Stomach (tissue), 9 donors: ENCODE results near the gene YARS1. TPM values are rescaled to one million over a fixed set of nuclear protein-coding genes. Genes with fewer than 3 reads are reported as not detected.

Experiments used
- DNase-seq, 2 donors: peaks; one replicate each; pipeline versions ENCODE4 v3.0.0 to v3.0.0-alpha.2; 2013 to 2019
- H3K27ac ChIP-seq, 5 donors: fragments of 200-600 bp in 4 of 5; sonication (generic) in 4 of 5; one replicate each; pipeline ENCODE4 v1.5.1; 2013 to 2019; ENCODE audit warnings: mild to moderate bottlenecking in 1 of 5, moderate library complexity in 1 of 5
- H3K27me3 ChIP-seq, 3 donors: fragments of 200-600 bp; sonication (generic); one replicate each; pipeline ENCODE4 v1.5.1; 2017 to 2019; ENCODE audit warnings: mixed run types in 1 of 3
- H3K36me3 ChIP-seq, 4 donors: fragments of 200-600 bp; sonication (generic); 1 replicate in 3 of 4; 2 replicates in 1 of 4; pipeline ENCODE4 v1.5.1; 2016 to 2019
- H3K4me1 ChIP-seq, 4 donors: fragments of 200-600 bp; sonication (generic); one replicate each; pipeline ENCODE4 v1.5.1; 2016 to 2019
- H3K4me3 ChIP-seq, 4 donors: fragments of 200-600 bp; sonication (generic) in 3 of 4; one replicate each; pipeline ENCODE4 v1.5.1; 2016 to 2019; ENCODE audit warnings: mild to moderate bottlenecking in 1 of 4
- H3K9me3 ChIP-seq, 4 donors: fragments of 200-600 bp; sonication (generic); one replicate each; pipeline ENCODE4 v1.5.1; 2016 to 2019
- CTCF ChIP-seq, 7 experiments: fragments of 450-650 bp in 4 of 7; fragments of 200-600 bp in 3 of 7; sonication (generic) in 3 of 7; IDR thresholded peaks; one replicate each; pipeline ENCODE4 v1.5.1; 2016 to 2019; ENCODE audit warnings: antibody characterized with exemption in 7 of 7, control low read depth in 2 of 7, mild to moderate bottlenecking in 1 of 7
- EP300 ChIP-seq: sonication (generic); formaldehyde crosslinking; IDR thresholded peaks from one replicate; pipeline ENCODE4 v1.6.1; 2017; ENCODE audit warnings: antibody characterized with exemption
- POLR2A ChIP-seq, 4 donors: fragments of 450-650 bp; IDR thresholded peaks; one replicate each; pipeline ENCODE4 v1.6.1; 2016; ENCODE audit warnings: antibody characterized with exemption in 4 of 4, control low read depth in 2 of 4, mild to moderate bottlenecking in 1 of 4, moderate library complexity in 1 of 4
- POLR2AphosphoS5 ChIP-seq, 3 donors: sonication (generic); formaldehyde crosslinking; IDR thresholded peaks; one replicate each; pipeline ENCODE4 v1.6.1; 2016; ENCODE audit warnings: antibody characterized with exemption in 3 of 3
- WGBS, 5 donors: extraction: QIAGEN DNeasy Blood & Tissue Kit in 3 of 5; methylation state at CpG; one replicate each; pipeline versions ENCODE4 v1.1.5 to v1.1.7; 2013 to 2018; 5-methylcytosine and 5-hydroxymethylcytosine counted together
- intact Hi-C: fragments of 100-400 bp; cut with DNase I; formaldehyde crosslinking; loops from one replicate; pipeline ENCODE4 v1.15.1; 2023; ENCODE audit warnings: low total_unique reads
- polyA plus RNA-seq, 3 donors: library from polyadenylated mRNA; stranded (reverse); fragments of 200-250 nt; gene quantifications; one replicate each; pipeline ENCODE4 v1.2.3, GENCODE V29; 2013
- total RNA-seq, 5 donors: library from RNA; depleted of rRNA; stranded (reverse); fragments of >200 nt; gene quantifications; one replicate each; pipeline versions ENCODE4 v1.1.0 to v1.2.3, GENCODE V29; 2014 to 2016
- donor health status: healthy with polysubstance abuse.
- donor health status: Bipolar disorder and iron deficiency.
- donor health status: healthy.

Gene YARS1
- total and polyA plus RNA-seq, 8 donors, result 26.9 to 99.1 (median 55.4) TPM

GRCh38 chr1:32772281-32773017, 44.7 kb downstream of the YARS1 start:
- H3K27me3 ChIP-seq, result no peaks in the 10 kb centered on the region

GRCh38 chr1:32771561-32772280, 45.4 kb downstream of the YARS1 start:
- peak in 1 of 2 donors; percentile 32 for DNase-seq
- Histone ChIP-seq H3K9me3 (no peaks in the 10 kb centered on the region), H3K36me3 (peaks cover 40 to 91% (median 84%) of the 10 kb centered on the region in 4 donors), H3K4me3 (no peak overlapping the region), H3K27ac (peak overlapping the region in 4 of 5 donors; percentile 52 to 64 (median 54)), H3K27me3 (no peaks in the 10 kb centered on the region), H3K4me1 (peaks cover 35 to 89% (median 67%) of the 10 kb centered on the region in 4 donors)
- no peak for TF ChIP-seq EP300
- no peak for TF ChIP-seq POLR2AphosphoS5 (IDR thresholded peaks at IDR 0.05)
- no peak for TF ChIP-seq POLR2A (IDR thresholded peaks at IDR 0.05)
- no peak for TF ChIP-seq CTCF (IDR thresholded peaks at IDR 0.05)
- 76 to 85% (median 79%) methylated on average over 17 to 30 of the region's 30 CpGs for WGBS, 5 donors
- intact Hi-C loops, result loop anchor here (5.0 kb wide), 1 partner anchor 59 kb away; no protein-coding TSS in a partner anchor

More at GRCh38 chr1:32772281-32773017, 44.7 kb downstream of the YARS1 start:
- intact Hi-C loops, result loop anchor here (5.0 kb wide), 1 partner anchor 60 kb away; no protein-coding TSS in a partner anchor
- Histone ChIP-seq H3K4me1 (peaks cover 28 to 82% (median 60%) of the 10 kb centered on the region in 4 donors), H3K9me3 (no peaks in the 10 kb centered on the region), H3K36me3 (peaks cover 44 to 98% (median 91%) of the 10 kb centered on the region in 4 donors), H3K27ac (peak overlapping the region in 4 of 5 donors; percentile 52 to 64 (median 54)), H3K4me3 (no peak overlapping the region)
- TF ChIP-seq EP300, result no peak
- WGBS, 5 donors, result 74 to 89% (median 82%) methylated on average over 8 to 10 of the region's 10 CpGs
- no peak for DNase-seq

GRCh38 chr1:32770741-32771548, 46.2 kb downstream of the YARS1 start:
- Histone ChIP-seq H3K4me3 (no peak overlapping the region), H3K27ac (peak overlapping the region in 4 of 5 donors; percentile 6 to 65 (median 36)), H3K9me3 (no peaks in the 10 kb centered on the region), H3K36me3 (peaks cover 40 to 83% (median 76%) of the 10 kb centered on the region in 4 donors), H3K27me3 (no peaks in the 10 kb centered on the region), H3K4me1 (peaks cover 43 to 92% (median 74%) of the 10 kb centered on the region in 4 donors)
- no peak for DNase-seq
- TF ChIP-seq POLR2A (IDR thresholded peaks at IDR 0.05) (no peak), POLR2AphosphoS5 (IDR thresholded peaks at IDR 0.05) (no peak), EP300 (no peak), CTCF (IDR thresholded peaks at IDR 0.05) (no peak)
- 71 to 81% (median 73%) methylated on average over 15 to 18 of the region's 18 CpGs for WGBS, 5 donors
- intact Hi-C loops, result loop anchor here (5.0 kb wide), 1 partner anchor 59 kb away; no protein-coding TSS in a partner anchor

- Histone ChIP-seq H3K4me3 (no peak overlapping the region), H3K27ac (peak overlapping the region in 2 of 5 donors; percentile 65 to 92), H3K27me3 (no peaks in the 10 kb centered on the region), H3K9me3 (no peaks in the 10 kb centered on the region), H3K36me3 (peaks cover 34 to 76% (median 70%) of the 10 kb centered on the region in 4 donors), H3K4me1 (peaks cover 46 to 92% (median 76%) of the 10 kb centered on the region in 4 donors)
- intact Hi-C loops, result loop anchor here (5.0 kb wide), 1 partner anchor 58 kb away; no protein-coding TSS in a partner anchor
- DNase-seq, result no peak
- WGBS, 5 donors, result 84 to 93% (median 89%) methylated on average over 16 to 25 of the region's 25 CpGs
- TF ChIP-seq EP300, result no peak
- no peak for TF ChIP-seq CTCF (IDR thresholded peaks at IDR 0.05)
- no peak for TF ChIP-seq POLR2A (IDR thresholded peaks at IDR 0.05)
- no peak for TF ChIP-seq POLR2AphosphoS5 (IDR thresholded peaks at IDR 0.05)
Observed at GRCh38 chr1:32770221-32770731, 46.9 kb downstream of the YARS1 start.
